Measurements from ENCODE around the gene BOD1L1.

BOD1L1 gene

GRCh38 chr4:13527192-13527980 is 100.1 kb downstream of the BOD1L1 start:
- DNase-seq (ENCODE audit: low read depth in 2 of 3, low spot score in 1 of 3), result no peak

GRCh38 chr4:13526658-13527057 is 100.9 kb downstream of the BOD1L1 start:
- DNase-seq (ENCODE audit: low read depth in 2 of 3, low spot score in 1 of 3), result no peak

- DNase-seq (ENCODE audit: low read depth in 2 of 3, low spot score in 1 of 3), result no peak
These were observed 101.8 kb downstream of the BOD1L1 start for GRCh38 chr4:13525606-13526281.

GRCh38 chr4:13524504-13525243 is 102.9 kb downstream of the BOD1L1 start:
- DNase-seq (ENCODE audit: low read depth in 2 of 3, low spot score in 1 of 3), result no peak

GRCh38 chr4:13523591-13524503 is 103.7 kb downstream of the BOD1L1 start:
- DNase-seq (ENCODE audit: low read depth in 2 of 3, low spot score in 1 of 3), result no peak

- no peak for DNase-seq (ENCODE audit: low read depth in 2 of 3, low spot score in 1 of 3)
These were observed 104.4 kb downstream of the BOD1L1 start for GRCh38 chr4:13523105-13523477.

- no peak for DNase-seq (ENCODE audit: low read depth in 2 of 3, low spot score in 1 of 3)
These were observed 105.0 kb downstream of the BOD1L1 start for GRCh38 chr4:13522282-13523104.

GRCh38 chr4:13521047-13521446 is 106.5 kb downstream of the BOD1L1 start:
- DNase-seq (ENCODE audit: low read depth in 2 of 3, low spot score in 1 of 3), result no peak
